Fibroblast of skin of left quadriceps (primary cell): ENCODE data around the gene LRRFIP1.
"Not testable (repeated sequence)": the region's sequence is repeated elsewhere in the genome, so short reads cannot be mapped to it uniquely, and the experiment has no call there.

Experiments
- DNase-seq, 2 experiments: peaks; one replicate each; pipeline ENCODE4 v3.0.0-alpha.2; 2013; ENCODE audit warnings: low read depth in 2 of 2

LRRFIP1 gene

GRCh38 chr2:237685408-237685807 lies 58.0 kb downstream of the LRRFIP1 start:
- DNase-seq = no peak

DNA sequence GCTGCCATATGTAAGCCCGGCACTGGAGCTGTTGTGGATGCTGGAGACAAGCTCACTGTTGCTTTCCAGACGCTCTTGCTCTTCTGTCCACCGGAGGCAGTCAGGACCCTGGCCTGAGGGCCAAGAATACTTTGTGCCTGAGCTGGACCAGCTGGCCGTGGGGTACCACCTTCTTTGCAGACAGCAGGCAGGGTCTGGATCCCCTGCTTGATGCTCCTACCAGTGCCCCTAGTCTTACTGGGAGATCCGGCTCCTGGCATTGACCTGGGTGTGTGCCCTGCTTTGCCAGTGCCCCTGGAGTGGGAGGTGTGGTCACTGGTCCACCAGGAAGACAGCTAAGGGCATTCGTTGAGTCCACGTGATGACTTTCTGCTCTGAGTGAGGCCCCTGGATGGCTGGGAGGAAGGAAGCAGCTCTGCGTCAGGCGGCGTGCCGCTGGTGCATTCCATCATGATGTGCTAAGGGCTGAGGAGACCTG lies 59.3 kb downstream of the LRRFIP1 start:
- DNase-seq = no peak

GRCh38 chr2:237688081-237688480 lies 60.7 kb downstream of the LRRFIP1 start:
- no peak for DNase-seq

DNA sequence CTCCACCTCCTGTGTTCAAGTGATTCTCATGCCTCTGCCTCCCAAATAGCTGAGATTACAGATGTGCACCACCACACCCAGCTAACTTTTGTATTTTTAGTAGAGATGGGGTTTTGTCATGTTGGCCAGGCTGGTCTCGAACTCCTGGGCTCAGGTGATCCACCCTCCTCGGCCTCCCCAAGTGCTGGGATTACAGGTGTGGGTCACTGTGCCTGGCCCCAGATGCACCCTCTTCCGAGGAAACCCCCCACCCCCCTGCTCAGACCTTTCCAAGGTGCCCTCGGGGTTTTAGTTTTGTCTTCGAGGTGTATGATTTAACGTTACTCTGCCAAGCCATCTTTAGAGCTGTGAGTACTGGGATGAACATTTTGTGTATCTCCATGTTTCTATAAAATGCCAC lies 61.2 kb downstream of the LRRFIP1 start:
- DNase-seq = not testable (repeated sequence)

- DNase-seq = no peak
Observed at GRCh38 chr2:237689336-237690131, 62.1 kb downstream of the LRRFIP1 start.

DNA sequence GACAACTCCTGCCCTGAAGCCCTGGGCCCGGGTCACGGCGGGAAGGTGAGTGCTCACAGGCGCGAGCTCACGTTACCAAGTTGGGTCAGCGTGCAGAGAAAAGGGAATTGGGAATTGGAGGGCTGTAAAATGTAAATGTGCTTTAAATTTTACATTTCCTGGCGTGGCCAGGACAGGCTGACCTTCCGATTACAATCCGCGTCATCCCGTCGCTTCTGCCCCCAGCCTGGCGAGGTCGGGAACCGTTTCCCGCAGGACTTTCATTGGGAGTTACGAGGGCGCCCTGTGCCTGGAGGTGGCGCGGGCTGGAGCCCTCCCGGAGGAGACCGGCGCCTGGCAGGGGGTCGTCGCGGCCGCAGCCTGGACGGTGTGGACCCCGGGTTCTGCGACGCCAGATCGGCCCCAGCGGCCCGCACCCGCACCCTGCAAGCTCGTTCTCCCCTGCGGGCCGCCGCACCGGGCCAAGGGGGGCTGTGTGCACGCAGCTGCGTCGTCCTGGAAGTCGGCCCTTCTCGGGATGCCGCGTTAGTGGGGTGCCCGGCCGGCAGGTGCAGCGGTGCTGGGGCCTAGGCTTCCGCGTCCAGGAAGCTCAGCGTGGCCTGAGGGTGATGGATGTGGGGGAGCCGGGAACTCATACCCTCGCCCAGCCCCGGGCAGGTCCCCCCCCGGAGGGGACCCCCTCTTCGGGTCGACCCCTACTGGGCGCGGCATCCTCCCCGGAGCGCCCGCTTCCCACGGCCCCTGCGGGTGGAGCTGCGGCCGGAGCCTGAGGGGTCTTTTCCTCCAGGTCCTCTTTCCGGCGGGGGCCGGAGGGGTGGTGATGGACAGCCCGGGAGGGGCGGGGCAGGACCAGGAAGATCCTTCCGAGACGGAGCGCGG lies 63.9 kb downstream of the LRRFIP1 start:
- DNase-seq = no peak

DNA sequence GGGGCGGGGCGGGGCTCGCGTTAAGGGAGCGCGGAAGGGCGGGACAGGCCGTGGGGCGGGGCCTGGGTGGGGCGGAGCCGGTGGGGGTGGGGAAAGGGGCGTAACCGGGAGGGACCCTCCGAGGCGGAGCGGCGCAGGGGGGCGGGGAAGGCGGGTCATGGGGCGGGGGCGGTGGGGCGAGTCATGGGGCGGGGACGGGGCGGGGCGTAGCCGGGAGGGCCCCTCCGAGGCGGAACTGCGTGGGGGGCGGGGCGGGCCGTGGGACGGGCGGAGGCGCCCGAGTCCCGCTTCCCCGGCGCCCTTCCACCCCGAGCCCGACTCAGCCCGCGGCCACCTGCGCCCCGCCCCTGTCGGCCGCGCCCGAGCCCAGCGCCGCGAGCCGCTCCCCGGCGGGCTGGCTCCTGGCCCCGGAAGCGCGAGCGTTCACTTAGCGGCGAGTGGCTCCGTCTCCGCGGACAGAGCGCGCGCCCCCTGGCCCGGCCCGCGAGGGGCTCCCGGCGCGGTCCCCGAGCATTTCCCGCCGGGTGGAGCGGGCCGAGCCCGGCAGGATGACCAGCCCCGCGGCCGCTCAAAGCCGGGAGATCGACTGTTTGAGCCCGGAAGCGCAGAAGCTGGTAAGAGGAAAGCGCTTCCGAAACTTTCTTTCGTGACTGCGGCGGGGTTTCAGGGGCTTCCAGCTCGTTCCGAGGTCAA lies 64.7 kb downstream of the LRRFIP1 start:
- peak; percentile 77 to 82 for DNase-seq

- no peak for DNase-seq
Observed at GRCh38 chr2:237692601-237693290, 65.4 kb downstream of the LRRFIP1 start.

- DNase-seq = no peak
Observed at GRCh38 chr2:237693291-237693994, 66.1 kb downstream of the LRRFIP1 start.

- no peak for DNase-seq
Observed at GRCh38 chr2:237694415-237695194, 67.2 kb downstream of the LRRFIP1 start.

DNA sequence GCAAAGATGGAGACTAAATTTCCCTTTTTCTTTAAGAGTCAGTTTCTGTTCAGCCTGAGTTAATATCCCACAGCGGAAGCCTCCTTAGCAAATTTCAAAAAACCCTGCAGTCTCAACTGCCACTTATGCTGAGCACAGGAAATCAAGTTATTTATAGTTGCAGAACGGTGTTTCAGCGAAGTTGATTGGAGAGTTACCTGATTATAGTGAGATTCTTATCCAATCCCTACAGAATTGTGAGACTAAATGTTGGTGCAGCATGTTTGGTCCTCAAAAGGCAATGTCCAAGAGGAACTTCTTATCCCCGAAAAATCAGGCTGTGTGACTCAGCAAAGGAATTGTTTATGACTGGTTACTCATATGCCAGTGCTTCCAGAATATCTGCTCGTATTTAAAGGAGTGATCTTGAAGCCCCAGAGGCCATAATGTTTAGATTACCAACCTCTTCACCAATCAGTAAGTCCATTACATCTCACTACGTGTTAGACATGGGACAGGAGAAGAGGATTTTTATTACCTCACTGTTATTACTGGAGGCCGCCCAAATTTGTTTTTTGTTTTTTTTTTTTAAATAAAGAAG lies 67.9 kb downstream of the LRRFIP1 start:
- peak; percentile 80 to 81 for DNase-seq

- DNase-seq = no peak
Observed at GRCh38 chr2:237696461-237696860, 69.1 kb downstream of the LRRFIP1 start.

- DNase-seq = no peak
Observed at GRCh38 chr2:237697586-237698357, 70.4 kb downstream of the LRRFIP1 start.

- no peak for DNase-seq
Observed at GRCh38 chr2:237698358-237698694, 70.9 kb downstream of the LRRFIP1 start.

DNA sequence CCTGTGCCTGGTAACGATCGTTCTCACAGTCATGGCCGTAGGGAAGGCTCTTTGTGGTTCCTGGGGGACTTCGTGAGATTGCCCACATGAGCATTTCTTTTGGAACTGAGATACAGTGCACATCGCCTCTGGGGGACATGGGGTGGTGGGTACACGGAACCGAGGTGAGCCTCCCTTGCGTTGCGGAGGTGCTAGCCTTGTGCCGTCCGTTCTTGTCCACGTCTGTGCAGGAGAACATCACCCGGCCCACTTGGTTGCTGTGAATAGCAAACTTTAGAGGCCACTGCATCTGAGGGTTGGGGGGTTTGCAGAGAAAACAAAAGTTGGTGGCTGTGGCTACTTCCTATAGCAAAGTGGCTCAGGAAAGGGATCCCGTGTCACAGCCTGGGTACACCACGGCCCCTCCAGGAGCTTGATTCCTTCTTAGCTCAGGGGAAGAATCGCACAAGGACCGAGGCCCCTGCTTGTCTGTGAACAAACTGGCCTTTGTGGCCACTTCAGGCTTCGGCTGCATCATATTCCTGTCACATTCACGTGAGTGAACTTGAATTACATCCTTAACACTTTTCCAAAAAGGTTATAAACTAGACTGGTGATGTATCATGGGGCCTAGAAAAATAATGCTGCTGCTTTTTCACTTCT lies 72.6 kb downstream of the LRRFIP1 start:
- DNase-seq = no peak

GRCh38 chr2:237700512-237701032 lies 73.2 kb downstream of the LRRFIP1 start:
- peak; percentile 72 to 73 for DNase-seq

GRCh38 chr2:237701033-237701858 lies 73.9 kb downstream of the LRRFIP1 start:
- DNase-seq = no peak
